Sigmoid colon (tissue), 7 donors: ENCODE measurements around the gene SLC15A5. TPM values are rescaled to one million over a fixed set of nuclear protein-coding genes. Genes with fewer than 3 reads are reported as not detected.

Experiments used
- DNase-seq: peaks from one replicate; pipeline ENCODE4 v3.0.0-alpha.2; 2019
- H3K27ac ChIP-seq, 4 donors: fragments of 200-600 bp; sonication (generic); one replicate each; pipeline ENCODE4 v1.5.1; 2016 to 2019; ENCODE audit warnings: mild to moderate bottlenecking in 1 of 4
- H3K27me3 ChIP-seq, 3 donors: fragments of 200-600 bp; sonication (generic); one replicate each; pipeline ENCODE4 v1.5.1; 2019; ENCODE audit warnings: mild to moderate bottlenecking in 1 of 3
- H3K36me3 ChIP-seq, 4 donors: fragments of 200-600 bp; sonication (generic); one replicate each; pipeline ENCODE4 v1.5.1; 2016 to 2019
- H3K4me1 ChIP-seq, 4 donors: fragments of 200-600 bp; sonication (generic); one replicate each; pipeline ENCODE4 v1.5.1; 2017 to 2019
- H3K4me3 ChIP-seq, 4 donors: fragments of 200-600 bp; sonication (generic); one replicate each; pipeline ENCODE4 v1.5.1; 2017 to 2019; ENCODE audit warnings: mild to moderate bottlenecking in 2 of 4, moderate library complexity in 1 of 4
- H3K9me3 ChIP-seq, 4 donors: fragments of 200-600 bp in 3 of 4; sonication (generic) in 3 of 4; one replicate each; pipeline versions ENCODE4 v1.5.1 to v1.6.1; 2013 to 2019
- CTCF ChIP-seq, 4 experiments: fragments of 450-650 bp in 3 of 4; fragments of 200-600 bp in 1 of 4; IDR thresholded peaks; one replicate each; pipeline ENCODE4 v1.5.1; 2016 to 2019; ENCODE audit warnings: antibody characterized with exemption in 4 of 4, mild to moderate bottlenecking in 3 of 4, moderate library complexity in 2 of 4
- EP300 ChIP-seq, 4 donors: sonication (generic); formaldehyde crosslinking; IDR thresholded peaks; one replicate each; pipeline ENCODE4 v1.6.1; 2017; ENCODE audit warnings: antibody characterized with exemption in 4 of 4
- POLR2A ChIP-seq, 2 donors: fragments of 450-650 bp; IDR thresholded peaks; one replicate each; pipeline ENCODE4 v1.6.1; 2016; ENCODE audit warnings: antibody characterized with exemption in 2 of 2, mild to moderate bottlenecking in 2 of 2, moderate library complexity in 2 of 2
- POLR2AphosphoS5 ChIP-seq, 4 donors: sonication (generic); formaldehyde crosslinking; IDR thresholded peaks; one replicate each; pipeline ENCODE4 v1.6.1; 2017; ENCODE audit warnings: antibody characterized with exemption in 4 of 4
- WGBS, 2 donors: extraction: QIAGEN DNeasy Blood & Tissue Kit; methylation state at CpG; one replicate each; pipeline ENCODE4 v1.1.7; 2013; 5-methylcytosine and 5-hydroxymethylcytosine counted together
- intact Hi-C: fragments of 100-400 bp; cut with DNase I; formaldehyde crosslinking; loops from one replicate; pipeline ENCODE4 v1.15.1; 2023
- polyA plus RNA-seq, 3 donors: library from polyadenylated mRNA; stranded (reverse); fragments of 200-250 nt; gene quantifications; one replicate each; pipeline ENCODE4 v1.2.3, GENCODE V29; 2013
- total RNA-seq, 4 donors: library from RNA; depleted of rRNA; stranded (reverse); fragments of >200 nt; gene quantifications; one replicate each; pipeline ENCODE4 v1.1.0, GENCODE V29; 2016
- donor health status: healthy with polysubstance abuse.
- donor health status: Bipolar disorder and iron deficiency.
- donor health status: healthy.

SLC15A5 gene
- total and polyA plus RNA-seq, 7 donors, result not detected

- TF ChIP-seq POLR2AphosphoS5 (IDR thresholded peaks at IDR 0.05), result no peak
- no peak overlapping the region for H3K4me3 ChIP-seq
- intact Hi-C loops, result no loop called here
- no peak for DNase-seq
- no peaks in the 10 kb centered on the region for H3K36me3 ChIP-seq
- no peak overlapping the region for H3K27ac ChIP-seq
- H3K27me3 ChIP-seq, result no peaks in the 10 kb centered on the region
- H3K4me1 ChIP-seq, result no peaks in the 10 kb centered on the region
- peaks cover 0 to 1% (median 0%) of the 10 kb centered on the region in 4 donors for H3K9me3 ChIP-seq
Observed at GRCh38 chr12:16220120-16220519, 57.4 kb downstream of the SLC15A5 start.

- no peak overlapping the region for H3K4me3 ChIP-seq
- H3K4me1 ChIP-seq, result no peaks in the 10 kb centered on the region
- H3K27me3 ChIP-seq, result no peaks in the 10 kb centered on the region
- intact Hi-C loops, result no loop called here
- H3K27ac ChIP-seq, result no peak overlapping the region
- DNase-seq, result no peak
- TF ChIP-seq CTCF (IDR thresholded peaks at IDR 0.05), result no peak
- no peak for TF ChIP-seq EP300 (IDR thresholded peaks at IDR 0.05)
- TF ChIP-seq POLR2A (IDR thresholded peaks at IDR 0.05), result no peak
- TF ChIP-seq POLR2AphosphoS5 (IDR thresholded peaks at IDR 0.05), result no peak
- no peaks in the 10 kb centered on the region for H3K36me3 ChIP-seq
- no peaks in the 10 kb centered on the region for H3K9me3 ChIP-seq
- WGBS, 2 donors, result 28 to 59% methylated on average over 6 of the region's 6 CpGs
Observed at GRCh38 chr12:16218934-16219751, 58.3 kb downstream of the SLC15A5 start.

GRCh38 chr12:16218234-16218633 is 59.3 kb downstream of the SLC15A5 start:
- WGBS, 2 donors, result 82 to 91% methylated on average over 6 of the region's 6 CpGs
- H3K27ac ChIP-seq, result no peak overlapping the region

GRCh38 chr12:16211731-16212130 is 65.8 kb downstream of the SLC15A5 start:
- Histone ChIP-seq H3K27ac (no peak overlapping the region), H3K4me3 (no peak overlapping the region), H3K36me3 (no peaks in the 10 kb centered on the region), H3K27me3 (no peaks in the 10 kb centered on the region), H3K9me3 (no peaks in the 10 kb centered on the region), H3K4me1 (no peaks in the 10 kb centered on the region)
- no peak for TF ChIP-seq POLR2A (IDR thresholded peaks at IDR 0.05)
- no peak for TF ChIP-seq EP300 (IDR thresholded peaks at IDR 0.05)
- no peak for DNase-seq
- WGBS, 2 donors, result 92 to 93% methylated on average over 2 of the region's 2 CpGs
- intact Hi-C loops, result no loop called here

More at GRCh38 chr12:16218234-16218633, 59.3 kb downstream of the SLC15A5 start:
- no peaks in the 10 kb centered on the region for H3K36me3 ChIP-seq
- H3K27me3 ChIP-seq, result no peaks in the 10 kb centered on the region
- TF ChIP-seq POLR2AphosphoS5 (IDR thresholded peaks at IDR 0.05) (no peak), CTCF (IDR thresholded peaks at IDR 0.05) (no peak), EP300 (IDR thresholded peaks at IDR 0.05) (no peak)
- no peaks in the 10 kb centered on the region for H3K4me1 ChIP-seq
- no peaks in the 10 kb centered on the region for H3K9me3 ChIP-seq
- intact Hi-C loops, result no loop called here
- no peak for DNase-seq
- H3K4me3 ChIP-seq, result no peak overlapping the region

GRCh38 chr12:16198884-16199283 is 78.6 kb downstream of the SLC15A5 start:
- no peak for DNase-seq
- WGBS, 2 donors, result 36 to 55% methylated on average over 3 of the region's 3 CpGs
- Histone ChIP-seq H3K9me3 (peaks cover 0 to 2% (median 0%) of the 10 kb centered on the region in 4 donors), H3K27me3 (no peaks in the 10 kb centered on the region), H3K4me3 (no peak overlapping the region), H3K36me3 (no peaks in the 10 kb centered on the region), H3K4me1 (no peaks in the 10 kb centered on the region), H3K27ac (no peak overlapping the region)
- intact Hi-C loops, result no loop called here
- no peak for TF ChIP-seq POLR2A (IDR thresholded peaks at IDR 0.05)

- WGBS, 2 donors, result 18 to 47% methylated on average over 4 of the region's 4 CpGs
- no peaks in the 10 kb centered on the region for H3K27me3 ChIP-seq
- H3K4me3 ChIP-seq, result no peak overlapping the region
- no peaks in the 10 kb centered on the region for H3K4me1 ChIP-seq
- no peak for DNase-seq
- TF ChIP-seq CTCF (IDR thresholded peaks at IDR 0.05) (no peak), POLR2AphosphoS5 (IDR thresholded peaks at IDR 0.05) (no peak), POLR2A (IDR thresholded peaks at IDR 0.05) (no peak), EP300 (IDR thresholded peaks at IDR 0.05) (no peak)
- H3K27ac ChIP-seq, result no peak overlapping the region
- peaks cover 0 to 2% (median 0%) of the 10 kb centered on the region in 4 donors for H3K9me3 ChIP-seq
- no peaks in the 10 kb centered on the region for H3K36me3 ChIP-seq
- intact Hi-C loops, result no loop called here
Observed at GRCh38 chr12:16197600-16197999, 79.9 kb downstream of the SLC15A5 start.
